HG03442 (cell line): ENCODE results near the gene TCF3.

Source experiments
- ATAC-seq: cut with Tn5 transposase; IDR thresholded peaks from one replicate; pipeline ENCODE4 v1.9.1; 2021; ENCODE audit warnings: mild to moderate bottlenecking, moderate library complexity; ENCODE audit not compliant: unreplicated experiment

TCF3 gene

DNA sequence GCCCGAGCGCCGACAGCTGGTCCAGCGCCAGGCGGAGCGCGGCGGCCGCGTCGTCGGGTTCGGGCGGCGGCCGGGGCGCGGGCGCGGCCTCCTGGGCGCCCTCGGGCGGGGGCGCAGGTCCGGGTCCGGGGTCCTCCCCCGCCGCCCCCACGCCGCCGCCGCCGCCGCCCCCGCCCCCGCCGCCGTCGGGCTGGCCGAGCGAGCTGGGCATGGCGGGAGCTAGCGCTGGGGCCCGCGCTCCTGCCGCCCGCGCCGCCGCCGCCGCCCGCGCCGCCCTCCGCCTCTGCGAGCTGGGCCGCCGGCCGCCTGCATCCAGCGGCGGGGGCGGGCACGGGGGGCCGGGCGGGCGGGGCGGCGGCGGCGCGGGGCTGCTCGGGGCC lies 84.6 kb downstream of the TCF3 start:
- no peak for ATAC-seq

DNA sequence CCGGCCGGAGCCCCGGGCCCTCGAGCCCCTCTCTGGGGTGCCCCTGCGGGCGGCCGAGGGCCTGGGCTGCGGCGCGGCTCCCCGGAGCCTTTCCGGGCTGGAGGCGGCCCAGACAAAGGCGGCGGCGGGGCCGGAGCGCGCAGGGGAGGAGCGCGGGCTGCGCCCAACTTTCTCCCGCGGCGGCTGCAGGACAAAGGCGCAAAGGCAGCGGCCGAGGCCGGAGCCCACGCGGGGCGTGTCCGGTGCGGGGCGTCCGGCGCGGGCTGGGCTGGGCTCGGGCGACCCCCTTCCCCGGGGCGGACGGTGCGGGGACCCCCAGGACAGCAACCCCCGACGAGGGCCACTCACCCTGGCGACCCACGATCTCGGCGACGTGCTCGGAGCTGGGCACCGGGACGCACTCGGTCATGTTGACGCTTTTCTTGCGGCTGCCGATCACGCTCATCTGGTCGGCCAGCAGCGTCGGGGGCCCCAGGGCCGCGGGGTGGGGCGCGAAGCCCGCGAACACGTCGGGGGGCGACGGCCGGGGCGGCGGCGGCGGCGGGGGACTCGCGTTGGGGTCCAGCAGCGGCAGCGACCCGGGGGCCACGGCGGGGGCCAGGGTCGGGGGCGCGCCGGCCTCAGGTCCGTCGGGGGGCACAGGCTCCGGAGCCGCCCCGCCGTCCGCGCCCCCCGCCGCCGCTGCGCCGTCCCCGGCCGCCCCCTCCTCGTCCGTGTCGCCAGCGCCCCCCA lies 85.1 kb downstream of the TCF3 start:
- ATAC-seq: no peak

GRCh38 chr19:1566392-1567115 lies 85.9 kb downstream of the TCF3 start:
- ATAC-seq: no peak

DNA sequence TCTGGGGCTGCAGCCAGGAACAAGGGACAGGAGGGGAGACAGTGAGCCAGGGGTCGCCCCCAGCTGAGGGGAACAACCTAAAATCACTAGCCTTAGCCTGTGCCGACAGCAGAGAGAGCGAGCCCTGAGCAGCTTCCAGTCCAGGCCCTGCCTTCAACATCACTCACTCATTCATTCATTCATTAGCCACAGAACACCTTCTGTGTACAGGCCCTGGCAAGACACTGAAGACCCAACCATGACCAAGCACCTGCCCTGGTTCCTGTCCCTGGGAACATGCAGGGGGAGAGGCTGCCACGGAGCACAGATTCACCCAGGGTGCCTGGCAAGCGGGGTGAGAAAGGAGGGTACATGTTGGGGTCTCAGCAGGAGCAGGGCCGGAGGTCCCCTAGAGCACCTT lies 89.2 kb downstream of the TCF3 start:
- no peak for ATAC-seq

DNA sequence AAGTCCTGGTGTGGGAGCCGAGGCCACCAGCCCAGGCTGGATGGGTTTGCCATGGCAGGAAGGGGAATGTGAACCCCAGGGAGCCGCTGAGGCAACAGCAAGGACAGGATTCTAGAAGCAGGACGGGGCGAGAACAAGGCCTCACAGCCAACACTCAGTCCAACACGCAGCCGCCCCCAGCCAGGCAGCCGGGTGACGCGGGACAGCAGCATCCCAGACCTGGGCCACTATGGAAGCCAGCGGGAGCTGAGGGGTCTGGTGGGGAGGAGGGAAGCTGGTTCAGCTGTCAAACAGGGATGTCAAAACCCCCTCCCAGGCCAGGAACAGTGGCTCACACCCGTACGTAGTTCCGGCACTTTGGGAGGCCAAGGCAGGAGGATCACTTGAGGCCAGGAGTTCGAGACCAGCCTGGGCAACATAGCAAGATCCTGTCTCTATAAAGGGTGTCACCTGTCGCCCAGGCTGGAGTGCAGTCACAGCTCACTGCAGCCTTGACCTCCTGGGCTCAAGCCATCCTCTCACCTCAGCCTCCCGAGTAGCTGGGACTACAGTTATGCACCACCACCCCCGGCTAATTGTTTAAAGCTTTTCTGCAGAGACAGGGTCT lies 91.1 kb downstream of the TCF3 start:
- no peak for ATAC-seq

- no peak for ATAC-seq
These were observed 92.0 kb downstream of the TCF3 start for GRCh38 chr19:1560286-1560882.
